Osteoblast (primary cell): ENCODE measurements around the gene RPS21. TPM values are rescaled to one million over a fixed set of nuclear protein-coding genes. Genes with fewer than 3 reads are reported as not detected.

Source experiments
- DNase-seq: peaks from one replicate; pipeline ENCODE4 v3.0.0; 2011; ENCODE audit warnings: low spot score, mixed read lengths; ENCODE audit not compliant: insufficient read length; ENCODE audit errors: missing footprints
- H2AFZ ChIP-seq: 2 replicates; pipeline ENCODE4 v1.6.0; 2011; ENCODE audit warnings: mild to moderate bottlenecking, low read length
- H3K27ac ChIP-seq: 2 replicates; pipeline ENCODE4 v1.5.1; 2011; ENCODE audit warnings: mild to moderate bottlenecking, low read depth, low read length, moderate library complexity
- H3K27me3 ChIP-seq: 2 replicates; pipeline ENCODE4 v1.6.0; 2012; ENCODE audit warnings: mild to moderate bottlenecking, control low read depth, inconsistent platforms, low read length, moderate library complexity; ENCODE audit not compliant: insufficient read depth
- H3K36me3 ChIP-seq: 2 replicates; pipeline ENCODE4 v1.5.1; 2011; ENCODE audit warnings: mild to moderate bottlenecking, low read length, control low read depth, moderate library complexity; ENCODE audit not compliant: insufficient read depth
- H3K4me1 ChIP-seq: 2 replicates; pipeline ENCODE4 v1.5.1; 2011; ENCODE audit warnings: mild to moderate bottlenecking, low read length, control low read depth, moderate library complexity; ENCODE audit not compliant: insufficient read depth
- H3K4me2 ChIP-seq: 2 replicates; pipeline ENCODE4 v1.6.0; 2011; ENCODE audit warnings: mild to moderate bottlenecking, low read length; ENCODE audit not compliant: insufficient read depth
- H3K4me3 ChIP-seq: fragments of 200-600 bp; sonication (generic); 3 replicates; pipeline ENCODE4 v1.5.1; 2012; ENCODE audit warnings: mild to moderate bottlenecking, low read length, inconsistent platforms; ENCODE audit not compliant: insufficient read depth
- H3K79me2 ChIP-seq: 2 replicates; pipeline ENCODE4 v1.6.0; 2012; ENCODE audit warnings: mild to moderate bottlenecking, low read length, control low read depth, inconsistent platforms; ENCODE audit not compliant: insufficient read depth
- H3K9me3 ChIP-seq: 2 replicates; pipeline ENCODE4 v1.5.1; 2011; ENCODE audit warnings: low read depth, low read length, control low read depth
- H4K20me1 ChIP-seq: 2 replicates; pipeline ENCODE4 v1.6.0; 2012; ENCODE audit warnings: mild to moderate bottlenecking, low read length, control low read depth; ENCODE audit not compliant: insufficient read depth
- total RNA-seq: library from RNA; depleted of rRNA; stranded (reverse); fragments of >200 nt; gene quantifications from 2 replicates; pipeline ENCODE4 v1.2.3, GENCODE V29; 2012
- TF ChIP-seq, protein P1 (sequence below): IDR thresholded peaks from 2 replicates; pipeline ENCODE4 v1.5.1; 2011; ENCODE audit warnings: mild to moderate bottlenecking, low read depth, low read length, moderate library complexity; ENCODE audit errors: extremely low read depth

The RPS21 gene
- total RNA-seq, 1 donor: 460 TPM

DNA sequence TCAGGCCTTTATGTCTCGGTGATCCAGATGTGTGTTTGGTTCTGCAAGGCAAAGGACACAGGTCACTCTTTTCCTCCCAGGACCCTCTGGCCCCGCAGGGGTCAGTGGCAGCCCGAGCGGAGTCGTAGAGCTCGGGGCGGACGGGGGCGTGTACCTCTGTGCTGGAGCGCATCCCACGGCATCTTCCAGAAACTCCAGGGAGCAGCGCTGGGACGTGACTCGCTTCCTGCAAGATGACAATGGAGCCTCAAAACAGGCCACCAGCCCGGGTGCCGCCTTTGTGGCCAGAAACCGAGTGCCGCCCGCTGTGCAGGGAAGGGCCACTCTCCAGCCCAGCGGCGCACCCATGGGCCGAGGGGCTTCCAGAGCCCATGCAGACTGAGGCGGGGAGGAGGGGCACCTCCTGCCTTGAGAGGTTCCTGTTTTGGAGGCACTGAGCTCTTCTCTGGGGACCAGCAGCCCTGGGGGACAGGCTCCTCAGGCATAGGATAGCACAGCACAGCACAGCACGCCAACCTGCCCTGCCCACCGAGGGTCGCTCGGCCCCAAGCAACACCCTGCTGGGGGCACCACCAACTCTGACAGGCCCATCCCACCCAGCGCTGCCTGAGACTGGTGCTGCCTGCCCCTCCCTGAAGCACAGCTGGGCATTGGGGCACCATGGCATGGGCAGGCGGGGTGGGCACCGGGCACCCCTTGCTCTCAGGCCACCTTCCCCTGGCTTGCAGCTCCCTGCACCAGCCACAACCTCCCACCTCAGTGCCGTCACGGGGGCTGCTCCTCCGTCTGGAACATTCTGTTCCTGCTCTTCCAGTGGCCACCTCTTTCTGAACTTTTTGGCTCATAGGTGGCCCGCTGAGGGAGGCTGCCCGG is 9.7 kb downstream of the RPS21 start:
- Histone ChIP-seq H3K27ac (no peak overlapping the region), H3K36me3 (no peaks in the 10 kb centered on the region), H3K4me1 (no peaks in the 10 kb centered on the region), H3K4me2 (no peak overlapping the region), H4K20me1 (no peaks in the 10 kb centered on the region), H3K79me2 (no peaks in the 10 kb centered on the region), H3K9me3 (no peaks in the 10 kb centered on the region), H3K4me3 (no peak overlapping the region), H3K27me3 (no peaks in the 10 kb centered on the region), H2AFZ (no peak overlapping the region)
- TF ChIP-seq, protein P1, sequence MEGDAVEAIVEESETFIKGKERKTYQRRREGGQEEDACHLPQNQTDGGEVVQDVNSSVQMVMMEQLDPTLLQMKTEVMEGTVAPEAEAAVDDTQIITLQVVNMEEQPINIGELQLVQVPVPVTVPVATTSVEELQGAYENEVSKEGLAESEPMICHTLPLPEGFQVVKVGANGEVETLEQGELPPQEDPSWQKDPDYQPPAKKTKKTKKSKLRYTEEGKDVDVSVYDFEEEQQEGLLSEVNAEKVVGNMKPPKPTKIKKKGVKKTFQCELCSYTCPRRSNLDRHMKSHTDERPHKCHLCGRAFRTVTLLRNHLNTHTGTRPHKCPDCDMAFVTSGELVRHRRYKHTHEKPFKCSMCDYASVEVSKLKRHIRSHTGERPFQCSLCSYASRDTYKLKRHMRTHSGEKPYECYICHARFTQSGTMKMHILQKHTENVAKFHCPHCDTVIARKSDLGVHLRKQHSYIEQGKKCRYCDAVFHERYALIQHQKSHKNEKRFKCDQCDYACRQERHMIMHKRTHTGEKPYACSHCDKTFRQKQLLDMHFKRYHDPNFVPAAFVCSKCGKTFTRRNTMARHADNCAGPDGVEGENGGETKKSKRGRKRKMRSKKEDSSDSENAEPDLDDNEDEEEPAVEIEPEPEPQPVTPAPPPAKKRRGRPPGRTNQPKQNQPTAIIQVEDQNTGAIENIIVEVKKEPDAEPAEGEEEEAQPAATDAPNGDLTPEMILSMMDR: no peak
- no peak for DNase-seq

DNA sequence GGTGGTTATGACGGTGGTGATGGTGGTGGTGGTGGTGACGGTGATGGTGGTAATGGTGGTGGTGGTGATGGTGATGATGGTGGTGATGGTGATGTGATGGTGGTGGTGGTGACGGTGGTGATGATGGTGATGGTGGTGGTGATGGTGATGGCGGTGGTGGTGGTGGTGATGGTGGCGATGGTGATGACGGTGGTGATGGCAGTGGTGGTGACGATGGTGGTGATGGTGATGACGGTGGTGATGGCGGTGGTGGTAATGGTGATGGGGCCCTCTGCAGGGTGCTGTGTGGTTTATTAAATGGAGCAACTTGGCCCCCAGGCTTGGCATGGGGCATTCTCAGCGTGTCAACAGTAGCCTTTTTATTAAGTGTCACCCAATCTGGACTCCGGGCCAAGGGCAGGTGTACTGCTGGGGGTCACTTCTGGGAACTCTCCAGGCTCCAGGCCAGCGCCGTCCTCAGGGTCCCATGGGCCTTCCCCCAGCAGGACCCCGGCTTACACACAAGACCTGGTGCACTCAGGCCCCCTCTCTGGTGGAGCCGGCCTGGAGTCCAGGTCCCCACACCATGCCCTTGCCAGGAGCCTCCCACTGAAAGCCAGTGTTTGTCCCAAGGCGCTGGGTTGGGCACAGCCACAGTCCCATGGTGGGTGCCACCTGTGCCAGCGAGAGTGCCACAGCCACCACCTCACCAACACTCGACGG is 11.4 kb downstream of the RPS21 start:
- Histone ChIP-seq H3K79me2 (no peaks in the 10 kb centered on the region), H3K27ac (no peak overlapping the region), H3K27me3 (no peaks in the 10 kb centered on the region), H3K9me3 (no peaks in the 10 kb centered on the region), H3K4me2 (no peak overlapping the region), H3K36me3 (no peaks in the 10 kb centered on the region), H4K20me1 (no peaks in the 10 kb centered on the region), H2AFZ (no peak overlapping the region), H3K4me1 (no peaks in the 10 kb centered on the region), H3K4me3 (no peak overlapping the region)
- DNase-seq: no peak
- TF ChIP-seq, protein P1: no peak

DNA sequence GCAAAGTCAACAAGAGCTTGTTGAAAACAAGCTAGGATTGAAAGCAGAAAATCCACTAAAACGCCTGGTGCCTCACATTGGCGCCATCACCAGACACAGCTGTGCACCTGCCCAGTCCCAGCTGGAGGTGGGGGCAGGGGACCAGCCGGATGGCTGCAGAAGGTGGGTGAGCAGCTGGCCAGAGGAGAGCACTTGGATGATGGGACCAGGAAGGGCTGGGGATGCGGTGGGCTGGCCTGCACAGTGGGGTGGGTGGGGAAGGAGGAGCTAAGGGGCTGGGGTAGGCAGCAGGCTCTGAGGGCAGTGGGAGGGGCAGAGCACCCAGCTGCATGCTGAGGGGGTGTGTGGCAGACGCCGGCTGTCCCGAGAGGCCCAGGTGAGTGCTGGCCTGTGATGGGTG is 13.1 kb downstream of the RPS21 start:
- Histone ChIP-seq H2AFZ (no peak overlapping the region), H3K27me3 (no peaks in the 10 kb centered on the region), H3K79me2 (peaks cover 3% of the 10 kb centered on the region), H4K20me1 (no peaks in the 10 kb centered on the region), H3K27ac (no peak overlapping the region), H3K9me3 (no peaks in the 10 kb centered on the region), H3K4me2 (no peak overlapping the region), H3K4me3 (no peak overlapping the region), H3K4me1 (no peaks in the 10 kb centered on the region), H3K36me3 (no peaks in the 10 kb centered on the region)
- DNase-seq: no peak
- TF ChIP-seq, protein P1: no peak

DNA sequence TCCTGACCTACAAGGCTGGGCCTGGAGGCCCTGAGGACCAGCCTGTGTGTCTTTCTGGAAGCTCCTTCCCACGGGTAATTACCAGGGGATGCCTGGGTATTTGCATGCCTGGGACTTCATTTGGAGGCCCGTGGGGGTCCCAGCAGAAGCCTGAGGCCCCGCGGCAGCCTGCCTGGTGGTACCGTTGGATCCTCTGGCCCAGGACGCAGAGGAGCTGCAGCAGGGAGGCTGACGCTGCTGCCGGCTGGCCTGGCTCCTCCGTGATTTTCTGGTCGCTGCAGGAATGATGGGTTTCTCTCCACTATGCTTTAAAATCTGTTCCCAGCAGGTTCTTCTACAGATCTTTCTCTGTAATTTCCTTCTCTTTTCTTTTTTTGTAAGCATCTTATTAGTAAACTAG is 13.6 kb downstream of the RPS21 start:
- Histone ChIP-seq H3K79me2 (peaks cover 6% of the 10 kb centered on the region), H4K20me1 (peaks cover under 1% of the 10 kb centered on the region), H3K9me3 (no peaks in the 10 kb centered on the region), H3K27ac (no peak overlapping the region), H3K4me1 (no peaks in the 10 kb centered on the region), H3K4me3 (no peak overlapping the region), H3K36me3 (no peaks in the 10 kb centered on the region), H2AFZ (no peak overlapping the region), H3K4me2 (no peak overlapping the region), H3K27me3 (no peaks in the 10 kb centered on the region)
- no peak for DNase-seq
- TF ChIP-seq, protein P1: no peak
